HG03354 (cell line): ENCODE results near the gene EFCAB11.

Source experiments
- ATAC-seq: cut with Tn5 transposase; IDR thresholded peaks from one replicate; pipeline ENCODE4 v1.9.1; 2021; ENCODE audit warnings: mild to moderate bottlenecking; ENCODE audit not compliant: unreplicated experiment, poor library complexity, severe bottlenecking

Gene EFCAB11

DNA sequence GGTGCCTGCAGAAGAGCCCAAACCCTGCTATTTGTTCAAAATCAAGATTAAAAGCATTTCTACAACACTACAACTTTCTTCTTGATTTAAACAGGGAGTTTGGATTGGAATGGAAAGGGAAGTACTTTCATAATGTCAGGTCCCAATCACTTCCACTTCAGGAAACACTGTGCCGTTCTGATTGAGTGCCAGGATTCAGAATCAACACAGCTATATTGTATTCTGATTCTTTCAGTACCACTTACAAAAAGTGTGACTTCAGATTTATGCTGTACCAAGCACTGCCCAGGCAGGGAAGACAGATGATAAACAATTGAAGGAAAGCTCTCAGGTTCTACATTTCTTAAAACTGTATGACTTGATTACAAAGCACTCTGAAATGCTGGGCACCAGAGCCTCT lies 4.4 kb upstream of the EFCAB11 start:
- no peak for ATAC-seq

DNA sequence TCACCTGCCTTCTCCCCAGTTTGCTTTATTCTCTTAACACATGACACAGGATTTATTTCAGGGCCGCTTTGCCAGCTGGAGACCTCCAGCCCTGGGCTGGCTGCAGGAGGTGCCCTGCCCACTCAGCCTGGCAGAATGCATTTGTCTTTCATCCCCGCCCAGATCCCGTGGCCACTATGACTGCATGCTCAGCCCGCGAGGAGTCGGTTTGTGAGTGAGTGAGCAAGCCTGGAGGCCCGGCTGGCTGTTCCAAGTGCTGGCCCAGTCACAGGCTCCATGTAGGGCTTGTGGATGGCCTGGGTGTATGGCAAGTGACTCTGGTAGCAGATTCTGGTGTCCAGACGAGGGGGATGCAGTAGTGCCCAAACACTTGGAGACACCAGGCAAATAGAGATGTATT lies 3.3 kb upstream of the EFCAB11 start:
- ATAC-seq, result no peak

DNA sequence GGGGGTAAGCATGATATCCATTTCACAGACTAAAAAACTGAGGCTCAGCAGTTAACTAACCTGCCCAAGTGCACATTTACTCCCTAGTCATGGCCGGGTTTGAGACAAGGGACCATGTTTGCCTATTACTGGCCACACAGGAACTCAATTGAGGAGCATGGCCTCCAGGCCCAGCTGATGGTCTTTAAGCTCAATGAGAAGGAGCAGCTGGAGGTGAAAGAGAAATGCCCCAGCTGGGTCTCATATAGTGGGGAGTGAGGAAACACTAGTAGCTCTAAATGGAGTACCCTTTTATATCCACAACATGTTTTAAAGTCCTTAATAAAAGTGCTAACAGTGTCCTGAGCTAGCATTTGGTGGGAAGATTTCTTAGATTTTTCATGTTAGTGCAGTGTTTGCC lies 2.8 kb upstream of the EFCAB11 start:
- ATAC-seq, result no peak

DNA sequence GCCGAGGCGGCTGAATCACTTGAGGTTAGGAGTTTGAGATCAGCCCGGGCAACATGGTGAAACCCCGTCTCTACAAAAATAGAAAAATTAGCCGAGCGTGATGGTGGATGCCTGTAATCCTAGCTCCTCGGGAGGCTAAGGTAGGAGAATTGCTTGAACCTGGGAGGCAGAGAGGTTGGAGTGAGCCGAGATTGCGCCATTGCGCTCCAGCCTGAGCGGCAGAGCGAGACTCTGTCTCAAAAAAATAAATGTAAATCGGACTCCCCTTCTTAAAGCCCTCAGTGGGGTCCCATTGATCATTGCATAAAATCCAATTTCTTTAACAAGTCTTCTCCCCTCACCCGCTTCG lies 2.1 kb upstream of the EFCAB11 start:
- no peak for ATAC-seq

DNA sequence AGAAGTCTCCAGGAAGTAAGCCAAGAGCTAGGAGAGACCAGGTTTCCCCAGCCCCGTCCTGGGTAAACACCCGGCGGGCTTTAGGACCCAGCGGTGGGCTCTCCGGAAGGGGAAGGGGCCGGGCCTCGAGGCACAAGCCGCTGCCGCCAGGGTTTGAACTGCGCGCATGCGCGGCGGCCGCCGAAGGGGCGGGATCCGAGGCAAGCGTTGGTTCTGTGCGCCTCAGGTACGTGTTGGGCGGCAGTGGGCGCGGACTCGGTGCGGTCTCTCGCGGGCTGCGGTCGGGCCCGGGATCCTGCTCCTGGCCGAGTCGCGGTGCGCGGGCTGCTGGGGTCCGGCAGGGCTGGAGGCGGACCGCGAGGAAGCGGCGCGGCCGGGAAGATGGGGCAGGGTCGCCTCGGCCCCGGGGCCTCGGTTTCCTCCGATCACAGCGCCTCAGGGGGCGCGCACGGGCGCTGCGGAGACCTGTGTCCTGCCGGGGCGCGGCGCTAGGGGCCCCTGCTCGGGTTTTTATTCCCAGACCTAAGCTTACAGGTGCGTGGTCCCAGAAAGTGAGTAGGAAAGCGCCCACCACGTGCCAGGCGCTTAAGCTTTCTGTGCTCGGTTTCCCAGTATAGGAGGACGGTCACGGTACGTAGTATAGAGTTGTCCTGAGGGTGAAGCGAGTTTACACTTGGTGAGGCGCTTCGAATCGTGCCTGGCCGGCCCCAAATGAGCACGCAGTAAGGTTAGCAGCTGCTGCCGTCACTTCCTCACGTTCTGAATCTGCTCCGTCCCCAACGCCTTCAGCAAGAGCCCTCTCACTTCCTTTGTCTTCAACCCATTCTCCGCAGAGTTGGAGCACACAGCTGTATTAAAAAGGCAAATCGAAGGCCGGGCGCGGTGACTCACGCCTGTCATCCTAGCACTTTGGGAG lies 1.5 kb upstream of the EFCAB11 start, which contains the start of gene TDP1:
Gene TDP1 (plus strand): TSS at position 183 of the 916 bp plus-strand sequence. CDS start 7,188 bp downstream, outside the sequence.
- peak; percentile 67 for ATAC-seq

DNA sequence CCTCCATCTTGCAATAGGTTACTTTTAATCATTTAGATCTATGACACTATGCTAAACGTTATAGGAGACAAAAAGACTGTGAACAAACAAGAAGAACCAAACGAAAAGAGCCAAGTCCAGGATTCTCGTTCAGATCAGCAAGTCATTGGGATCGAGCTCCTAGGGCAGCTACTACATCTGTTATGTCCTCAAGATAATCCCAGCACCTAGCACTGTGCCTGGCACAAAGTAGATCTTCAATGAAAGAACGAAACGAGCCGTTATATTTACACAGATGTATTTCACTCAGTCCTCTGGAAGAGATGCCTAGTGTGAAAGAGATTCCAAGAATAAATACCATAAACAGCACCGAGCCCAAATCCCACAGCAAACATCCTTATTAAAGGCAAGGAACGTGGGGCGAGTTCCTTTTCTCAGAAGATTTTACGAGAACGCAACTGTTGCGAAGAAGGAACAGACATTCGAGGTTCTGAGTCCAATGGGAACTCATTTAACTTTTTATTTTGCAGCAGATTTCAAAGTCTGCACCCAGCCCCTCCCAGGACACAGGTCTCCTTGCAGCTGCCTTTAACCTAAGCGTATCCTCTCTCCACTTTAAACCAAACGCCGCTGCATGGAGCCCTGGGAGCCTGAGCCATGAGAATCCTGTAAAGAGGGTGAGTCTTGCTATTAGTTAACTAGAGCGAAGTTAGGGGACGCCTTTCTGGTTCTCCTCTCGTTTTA lies 653 bp upstream of the EFCAB11 start:
- ATAC-seq, result peak; percentile 24

DNA sequence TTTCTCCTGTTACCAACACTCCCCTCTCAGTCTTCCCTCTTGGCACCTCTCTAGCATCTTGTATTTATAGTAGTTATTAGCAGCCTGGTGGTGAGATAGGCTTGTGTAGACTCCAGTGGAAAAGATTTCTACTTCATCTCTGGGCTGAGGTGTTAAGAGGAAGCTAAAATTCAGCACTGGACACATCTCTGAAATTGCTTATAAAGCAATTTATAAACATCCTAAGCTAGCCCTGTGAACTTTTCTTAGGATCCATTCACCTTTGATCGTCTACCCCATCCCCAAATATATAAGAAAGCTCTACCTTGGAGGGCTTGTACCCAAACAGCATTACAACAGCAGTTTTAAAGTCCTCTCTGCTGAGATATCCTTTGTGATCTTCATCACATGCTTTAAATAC lies 928 bp downstream of the EFCAB11 start:
- no peak for ATAC-seq

DNA sequence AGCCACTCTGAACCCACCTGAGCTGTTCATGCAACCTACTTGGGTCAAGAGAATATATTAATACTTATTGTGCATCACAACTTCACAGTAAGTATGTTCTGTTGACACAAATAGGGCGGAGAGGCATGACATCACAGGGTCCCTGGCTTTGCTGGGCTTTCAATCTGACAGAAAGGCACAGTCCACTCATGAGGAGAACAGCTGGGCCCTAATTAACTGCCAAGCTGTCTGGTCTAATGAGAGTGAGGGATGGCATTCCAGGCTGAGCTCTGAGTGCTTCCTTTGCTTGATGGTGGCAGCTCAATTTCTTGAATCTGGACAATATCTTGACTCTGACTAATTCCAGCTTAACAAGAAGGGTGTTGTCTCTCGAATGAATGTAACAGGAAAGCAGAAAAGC lies 2.0 kb downstream of the EFCAB11 start:
- no peak for ATAC-seq

DNA sequence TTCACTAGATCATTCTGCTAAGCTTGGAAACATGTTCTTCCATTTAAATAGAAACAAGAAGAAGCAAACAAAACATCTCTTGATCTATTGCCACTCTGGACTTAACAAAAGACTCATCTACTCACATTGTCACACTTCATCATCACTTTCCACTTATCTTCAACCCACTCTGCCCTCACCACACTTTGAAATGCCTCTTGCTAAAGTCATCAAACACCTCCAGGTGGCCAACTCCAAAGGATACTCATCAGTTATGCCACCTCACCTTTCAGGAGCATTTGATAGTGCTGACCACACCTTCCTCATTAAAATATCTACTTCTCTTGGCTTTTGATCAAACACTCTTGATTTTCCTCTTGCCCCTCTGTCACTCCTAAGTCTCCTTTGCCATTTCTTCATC lies 7.2 kb downstream of the EFCAB11 start:
- ATAC-seq, result no peak

DNA sequence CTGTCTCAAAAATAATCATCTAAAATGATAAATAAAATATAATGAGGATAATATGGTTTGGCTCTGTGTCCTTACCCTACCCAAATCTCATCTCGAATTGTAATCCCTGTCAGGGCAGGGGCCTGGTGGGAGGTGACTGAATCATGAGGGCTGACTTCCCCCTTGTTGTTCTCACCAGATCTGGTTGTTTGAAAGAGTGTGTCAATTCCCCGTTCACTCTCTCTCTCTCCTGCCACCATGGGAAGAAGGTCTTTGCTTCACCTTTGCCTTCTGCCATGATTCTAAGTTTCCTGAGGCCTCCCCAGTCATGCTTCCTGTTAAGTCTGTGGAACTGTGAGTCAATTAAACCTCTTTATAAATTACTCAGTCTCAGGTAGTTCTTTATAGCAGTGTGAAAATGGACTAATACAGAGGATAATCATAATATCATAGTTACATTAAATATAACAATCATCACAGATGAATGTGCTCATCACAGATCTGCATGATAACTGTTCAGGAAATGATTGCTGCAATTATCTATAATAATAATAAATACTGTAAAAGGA lies 12.6 kb downstream of the EFCAB11 start:
- no peak for ATAC-seq

DNA sequence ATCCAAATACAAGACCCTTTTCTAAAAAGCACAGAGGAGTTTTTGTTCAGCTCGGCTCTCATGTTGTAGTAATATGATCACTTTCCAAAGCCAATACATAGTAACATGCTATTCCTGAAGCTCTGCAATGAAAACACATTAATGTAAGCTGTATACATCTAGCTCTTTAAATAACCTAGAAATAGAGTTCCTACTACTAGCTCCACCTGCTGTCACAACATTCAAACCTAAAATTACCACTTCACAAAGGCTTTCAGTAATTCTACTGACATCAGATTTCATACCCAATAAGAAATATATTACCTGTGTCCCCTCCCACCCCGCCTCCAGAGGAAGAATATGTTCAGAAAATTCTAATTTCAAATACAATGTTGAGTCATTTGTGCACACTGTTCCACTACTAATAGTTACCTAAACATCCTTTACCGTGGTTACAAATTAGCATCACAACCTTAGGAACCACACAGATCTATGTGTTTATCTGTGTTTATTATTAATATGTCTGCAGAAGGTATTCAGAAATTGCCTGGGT lies 17.8 kb downstream of the EFCAB11 start:
- no peak for ATAC-seq

DNA sequence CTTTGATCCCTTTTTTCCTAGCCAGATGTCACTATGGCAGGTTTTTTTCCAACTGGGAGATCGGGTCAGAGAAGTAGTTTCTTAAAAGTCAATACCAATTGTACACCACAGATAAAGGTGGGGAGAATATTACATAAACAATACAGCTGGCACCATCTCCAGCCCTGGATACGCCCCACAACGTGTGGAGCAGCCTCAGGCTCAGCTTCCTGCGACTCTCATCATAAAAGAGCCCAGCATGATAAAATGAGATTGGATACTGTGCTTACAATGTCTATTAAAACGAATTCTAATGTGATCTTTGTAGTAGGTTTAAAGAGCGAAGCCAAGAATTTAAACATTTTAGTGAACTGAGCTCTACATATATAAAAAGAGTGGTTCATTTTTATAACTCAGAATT lies 21.5 kb downstream of the EFCAB11 start:
- no peak for ATAC-seq

DNA sequence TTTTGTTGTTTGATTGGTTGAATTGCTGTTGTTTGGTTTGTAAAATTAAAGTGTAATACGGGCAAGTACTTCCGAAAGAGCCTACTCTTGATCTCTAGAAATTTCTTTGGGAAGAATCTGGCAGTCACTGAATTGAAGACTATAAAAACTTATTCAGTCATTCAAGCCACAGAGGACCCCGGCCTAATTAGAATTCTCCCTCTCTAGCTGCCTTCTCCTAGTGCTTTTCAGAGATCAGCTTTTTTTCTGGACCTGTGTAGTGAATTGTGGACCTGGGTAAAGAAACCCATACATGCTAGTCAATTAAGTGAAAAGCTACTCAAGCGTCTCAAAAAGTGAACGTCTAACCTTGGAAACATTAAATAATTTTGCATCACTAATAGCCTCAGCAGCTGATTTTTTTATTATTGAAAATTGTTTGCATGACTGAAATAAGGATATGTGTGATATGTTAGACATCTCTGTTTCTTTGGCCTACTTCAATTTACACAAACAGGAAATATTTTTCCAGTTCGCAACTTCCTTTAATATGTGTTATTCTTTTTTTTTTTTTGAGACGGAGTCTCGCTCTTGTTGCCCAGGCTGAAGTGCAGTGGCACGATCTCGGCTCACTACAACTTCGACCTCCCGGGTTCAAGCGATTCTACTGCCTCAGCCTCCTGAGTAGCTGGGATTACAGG lies 27.2 kb downstream of the EFCAB11 start:
- ATAC-seq, result no peak

DNA sequence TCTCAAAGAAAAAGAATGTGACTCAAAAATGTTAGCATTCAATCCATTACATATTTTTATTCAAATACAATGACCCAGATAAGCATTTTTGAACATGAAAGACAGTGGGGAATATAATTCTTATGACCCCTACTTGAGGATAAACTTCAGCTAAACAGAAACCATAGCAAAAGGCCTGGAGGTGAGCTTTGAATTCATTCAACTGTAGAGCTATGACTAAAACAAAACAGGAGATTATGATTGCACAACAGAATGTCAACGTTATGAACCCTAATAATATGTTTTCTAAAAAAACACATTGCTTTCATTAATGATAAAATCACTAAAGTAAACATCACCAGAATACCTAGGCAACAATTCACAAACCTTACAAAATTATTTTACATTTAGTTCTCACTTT lies 27.8 kb downstream of the EFCAB11 start:
- ATAC-seq, result no peak

DNA sequence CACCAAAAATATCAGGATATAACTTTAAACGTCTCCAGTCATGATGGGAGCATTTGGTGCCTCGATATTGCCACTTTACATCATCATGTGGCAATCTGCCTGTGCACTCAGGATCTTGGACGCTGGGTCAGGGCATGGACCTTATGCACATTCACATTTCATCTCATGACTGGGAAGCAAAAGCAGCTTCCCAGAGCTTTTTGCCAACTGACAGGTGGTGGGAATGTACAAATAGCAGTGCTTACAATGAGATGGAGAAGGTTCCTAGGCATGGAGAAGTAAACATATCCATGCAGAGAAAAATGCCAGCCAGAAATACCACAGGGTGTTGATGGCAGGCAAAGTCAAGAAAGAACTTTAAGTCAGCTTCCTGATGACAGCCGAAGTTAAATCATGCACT lies 30.3 kb downstream of the EFCAB11 start:
- ATAC-seq, result no peak

DNA sequence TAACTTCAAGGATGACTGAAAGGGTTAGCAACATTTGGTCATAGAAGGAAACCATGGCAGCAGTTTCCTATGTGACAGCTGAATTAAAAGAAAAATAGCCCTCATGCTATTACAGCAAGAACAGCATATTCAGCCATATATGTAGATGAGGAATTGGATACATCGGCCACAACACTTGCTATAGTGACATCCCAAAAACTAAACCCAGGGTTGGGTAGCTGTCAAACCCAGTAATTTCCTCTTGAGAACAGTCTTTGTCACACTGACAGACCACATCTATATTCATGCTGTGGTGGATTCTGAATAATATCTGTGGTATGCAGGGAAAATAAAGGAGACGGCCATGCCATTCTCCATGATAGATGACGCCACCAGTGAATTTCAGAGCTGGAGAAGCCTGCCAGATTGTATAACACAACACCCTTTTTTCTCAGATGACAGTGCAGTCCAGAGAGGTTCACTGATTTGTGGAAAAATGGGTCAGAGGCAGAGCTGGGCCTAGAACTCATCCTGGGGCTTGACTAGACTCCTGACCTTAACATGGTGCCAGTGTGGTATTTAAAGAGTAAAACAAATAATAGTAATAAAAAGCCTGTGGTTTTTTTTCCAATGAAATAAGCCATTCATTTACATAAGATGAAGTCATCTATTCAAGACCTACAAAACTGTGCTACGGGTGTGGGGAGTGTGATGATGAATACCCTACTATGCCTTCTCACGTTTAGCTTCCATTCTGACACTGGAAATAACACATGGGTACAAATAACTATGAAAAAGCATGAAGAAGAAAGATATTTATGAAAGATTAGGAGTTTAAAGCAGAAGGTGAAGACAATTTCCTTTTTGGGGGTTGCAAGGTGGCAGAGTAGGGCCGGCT lies 32.3 kb downstream of the EFCAB11 start:
- ATAC-seq, result no peak

DNA sequence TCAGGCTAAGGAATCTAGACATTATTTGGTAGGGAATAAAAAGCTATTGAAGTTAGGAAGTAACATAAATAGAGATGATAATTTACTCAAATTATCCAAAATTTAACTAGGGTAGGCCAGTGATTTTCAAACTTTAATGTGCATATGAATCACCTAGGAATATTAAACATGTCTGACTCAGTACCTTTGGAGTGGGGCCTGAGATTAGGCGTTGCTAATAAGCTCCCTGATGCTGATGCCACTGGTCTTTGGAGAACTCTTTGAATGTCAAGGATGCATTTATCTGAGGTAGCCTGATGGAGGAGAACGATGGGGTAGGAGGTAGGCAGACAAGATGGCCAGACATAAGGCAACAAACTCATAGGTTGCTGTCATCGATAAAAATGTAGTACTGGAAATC lies 33.2 kb downstream of the EFCAB11 start:
- ATAC-seq, result no peak

DNA sequence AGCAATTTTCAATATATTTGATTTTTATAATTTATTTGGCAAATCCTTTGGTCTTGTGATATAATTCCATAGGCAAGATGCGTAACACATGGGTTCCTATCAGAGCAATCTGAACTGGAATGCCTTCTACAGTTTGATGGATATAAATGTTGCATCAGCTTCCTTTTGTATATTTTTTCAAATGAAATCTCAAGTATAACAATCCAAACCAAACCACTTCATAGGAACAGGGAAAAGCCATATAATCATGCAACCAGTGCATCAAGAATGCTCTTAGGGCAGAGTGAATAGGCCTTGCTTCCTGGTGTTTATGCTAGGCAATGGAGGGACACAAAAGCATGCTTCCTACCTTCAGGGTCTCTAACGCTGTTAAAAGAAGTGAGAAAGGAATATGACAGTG lies 34.5 kb downstream of the EFCAB11 start:
- ATAC-seq, result no peak

DNA sequence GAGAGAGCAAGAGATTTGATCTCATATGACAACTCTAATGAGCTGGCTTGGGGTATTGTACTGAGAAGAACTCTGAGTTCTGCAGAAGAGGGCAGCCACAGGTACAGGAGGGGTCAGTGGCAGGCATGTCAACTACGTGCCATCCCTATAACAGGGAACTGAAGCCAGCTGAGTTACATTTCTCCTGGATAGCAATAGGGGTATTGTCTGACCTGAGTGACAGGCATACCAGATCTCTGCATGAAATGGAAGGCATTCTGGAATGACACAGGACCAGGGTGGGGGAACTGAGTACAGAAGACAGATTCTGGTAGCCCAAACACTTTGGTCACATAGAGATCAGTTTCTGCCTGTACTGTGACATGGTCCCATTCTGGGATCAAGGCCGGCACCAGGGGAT lies 35.8 kb downstream of the EFCAB11 start:
- ATAC-seq, result no peak
